DOHH2 (cell line): Measurements from ENCODE around the gene MAN1B1.

Experiments used
- CTCF ChIP-seq: fragments of 200-600 bp; sonication (generic); IDR thresholded peaks from one replicate; pipeline ENCODE4 v1.5.1; 2014; ENCODE audit warnings: antibody characterized with exemption, mild to moderate bottlenecking, low read depth, low read length; ENCODE audit not compliant: poor library complexity, severe bottlenecking
- EZH2phosphoT487 ChIP-seq: fragments of 200-600 bp; sonication (generic); IDR thresholded peaks from 2 replicates; pipeline ENCODE4 v1.6.1; 2017; ENCODE audit warnings: borderline replicate concordance, mild to moderate bottlenecking, antibody characterized with exemption, low read length, moderate library complexity, mixed read lengths

GRCh38 chr9:137074657-137075274, 12.0 kb upstream of the MAN1B1 start:
- no peak for TF ChIP-seq CTCF
- TF ChIP-seq EZH2phosphoT487 = no peak
